Stimulated activated CD8-positive, alpha-beta memory T cell treated with anti-CD3 and anti-CD28 coated beads, Interleukin-15, amount 100 ng/mL, for 48 hours (primary cell): ENCODE measurements around the gene SYPL2.

Source experiments
- DNase-seq, 2 donors: peaks; one replicate each; pipeline ENCODE4 v3.0.0-alpha.2; 2020; ENCODE audit warnings: low read depth in 2 of 2

SYPL2 gene

GRCh38 chr1:109516872-109517271 is 50.5 kb downstream of the SYPL2 start:
- no peak for DNase-seq

- no peak for DNase-seq
Measured at GRCh38 chr1:109517337-109517736, 51.0 kb downstream of the SYPL2 start.

DNA sequence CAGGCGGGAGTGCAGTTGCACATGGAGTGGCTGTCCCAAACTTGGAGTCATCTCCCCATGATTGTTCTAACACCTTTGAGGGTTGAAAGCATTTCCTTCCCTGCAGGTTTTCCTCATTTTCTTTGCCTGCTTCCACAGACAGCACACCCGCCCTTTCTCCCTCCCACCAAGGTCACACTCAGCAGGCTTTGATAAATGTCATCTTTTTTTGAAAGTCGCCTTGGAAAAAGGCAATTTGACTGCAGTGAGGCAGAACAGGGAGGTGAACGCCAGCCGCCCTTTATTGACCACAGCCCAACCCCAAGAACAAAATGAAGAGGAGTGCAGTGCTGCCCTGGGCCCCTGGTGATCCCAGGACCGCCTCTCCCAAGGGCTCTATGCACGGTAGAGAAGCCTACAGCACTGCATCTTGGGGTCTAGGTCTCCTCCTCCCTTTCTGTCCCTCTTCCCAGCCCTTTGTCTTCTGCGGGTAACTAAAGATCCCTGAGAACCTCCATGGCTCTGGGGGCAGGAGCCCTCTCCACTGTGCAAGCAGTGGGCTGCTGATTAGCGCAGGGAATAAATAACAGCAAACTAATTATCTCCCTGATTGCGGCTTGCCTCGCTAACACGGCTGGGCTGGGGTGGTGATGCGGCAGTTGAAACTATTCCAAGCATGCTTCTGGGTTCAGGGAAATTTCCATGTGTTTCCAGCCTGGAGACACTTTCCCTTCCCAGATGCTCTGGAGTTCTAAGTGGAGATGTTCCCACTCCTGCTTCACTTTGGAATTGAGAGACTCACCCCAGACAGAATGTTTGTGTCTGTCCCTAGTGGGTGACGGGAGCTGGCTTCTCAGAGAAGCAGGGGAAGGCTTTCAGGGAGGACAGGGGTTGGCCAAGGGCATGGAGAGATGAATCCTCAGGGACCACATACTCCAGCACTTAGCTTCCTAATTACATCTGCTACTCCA is 54.9 kb downstream of the SYPL2 start:
- no peak for DNase-seq

DNA sequence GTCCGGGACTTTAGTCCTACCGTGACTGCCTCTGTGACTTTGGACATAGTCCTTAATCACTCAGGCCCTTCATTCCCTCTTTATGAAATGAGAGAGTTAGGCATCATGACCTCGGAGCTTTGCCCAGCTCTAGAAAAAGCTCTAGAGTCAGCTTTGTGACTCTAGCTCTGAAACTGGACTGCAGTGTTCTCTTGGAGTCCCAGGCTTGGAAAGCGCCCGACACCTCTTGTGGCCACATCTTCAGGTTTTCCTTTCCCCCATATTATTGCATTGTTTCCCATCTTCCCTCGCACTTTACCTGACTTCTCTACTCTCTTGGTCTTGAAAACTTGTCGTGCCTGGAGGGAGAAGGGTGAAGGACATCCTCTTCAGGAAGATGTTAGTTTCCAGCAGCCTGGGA is 55.7 kb downstream of the SYPL2 start:
- DNase-seq: no peak

DNA sequence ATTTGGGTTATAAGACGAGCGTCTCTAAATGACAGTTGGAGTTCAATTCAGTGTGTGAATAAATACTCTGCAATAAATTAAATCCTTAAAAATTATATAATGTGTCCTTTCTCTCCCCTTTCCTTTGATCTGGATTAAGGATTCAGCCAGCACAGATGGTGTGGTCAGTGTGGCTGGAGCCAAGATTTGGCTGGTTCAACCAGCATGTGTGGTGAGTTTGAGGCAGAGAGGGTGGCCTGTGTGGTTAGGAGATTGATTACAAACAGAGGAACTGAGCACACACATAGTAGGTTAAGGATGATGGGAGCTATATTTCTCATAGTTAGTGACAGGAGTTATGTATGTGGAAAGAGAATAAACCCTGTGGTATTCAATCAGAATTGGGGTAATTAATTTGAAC is 57.4 kb downstream of the SYPL2 start:
- DNase-seq: no peak

GRCh38 chr1:109527098-109527811 is 60.9 kb downstream of the SYPL2 start:
- DNase-seq: no peak

DNA sequence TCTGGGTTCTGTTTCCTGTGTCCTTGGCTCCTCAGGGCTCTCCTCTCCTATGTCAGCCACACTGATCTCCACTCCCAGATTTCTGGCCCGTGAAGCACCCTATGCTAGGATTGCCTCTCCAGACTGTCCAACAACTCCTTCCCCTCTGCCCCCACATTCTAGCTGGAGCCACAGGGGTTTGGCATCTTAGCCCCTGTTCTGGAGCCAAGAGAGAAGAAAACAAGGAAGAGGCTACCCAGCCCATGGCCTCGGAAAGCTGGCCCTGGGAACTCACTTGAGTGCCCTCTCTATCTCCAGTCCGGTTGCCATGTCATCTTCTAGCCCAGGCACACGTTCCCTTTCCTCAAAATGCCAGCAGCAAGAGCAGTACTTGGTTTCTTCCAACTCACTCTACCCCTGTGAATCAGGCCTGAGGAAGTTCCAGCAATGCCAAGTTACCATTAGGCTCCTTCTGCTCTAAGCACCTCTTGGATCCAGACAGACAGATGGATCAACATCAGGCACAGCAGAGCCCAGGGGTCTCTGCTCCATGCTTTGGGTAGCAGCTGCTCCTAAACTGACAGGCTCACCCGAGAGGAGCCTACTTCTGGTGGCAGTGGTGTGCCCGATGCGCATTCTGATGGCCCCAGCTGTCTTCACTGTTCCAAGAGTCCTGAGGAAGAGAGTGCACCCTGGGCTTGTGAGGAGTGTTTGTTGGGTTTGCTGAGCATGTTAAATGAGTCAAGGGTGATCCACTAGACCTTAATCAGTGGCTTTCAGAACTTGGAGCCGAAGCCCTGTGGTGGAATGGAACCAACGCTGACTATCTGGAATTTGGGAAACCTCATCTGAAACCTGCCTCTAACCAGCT is 61.7 kb downstream of the SYPL2 start:
- DNase-seq: no peak

DNA sequence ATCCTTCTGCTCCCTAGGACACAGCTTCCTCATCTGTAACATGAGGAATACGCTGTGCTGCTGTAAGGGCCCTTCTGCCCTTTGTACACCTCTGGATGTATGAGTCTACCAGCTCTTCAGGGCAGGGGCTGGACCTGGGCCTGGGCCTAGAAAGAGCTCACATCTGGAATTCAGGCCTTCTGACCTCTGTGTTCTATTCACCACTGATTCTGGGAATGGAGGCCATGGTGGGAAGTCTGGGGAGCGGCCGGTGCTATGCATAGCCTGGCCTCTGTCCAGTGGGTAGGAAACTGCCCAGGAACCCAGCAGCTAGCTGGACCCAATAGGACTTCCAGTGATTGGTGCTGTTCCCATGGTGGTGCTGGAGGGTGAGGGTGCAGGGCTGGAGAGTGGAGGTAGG is 62.4 kb downstream of the SYPL2 start:
- DNase-seq: no peak

GRCh38 chr1:109529881-109530456 is 63.6 kb downstream of the SYPL2 start:
- DNase-seq: no peak

- no peak for DNase-seq
Measured at GRCh38 chr1:109530457-109531087, 64.2 kb downstream of the SYPL2 start.

- no peak for DNase-seq
Measured at GRCh38 chr1:109531380-109531779, 65.0 kb downstream of the SYPL2 start.
